ENCODE results near the gene LTN1. TPM values are rescaled to one million over a fixed set of nuclear protein-coding genes. Genes with fewer than 3 reads are reported as not detected.

LTN1 gene
- total RNA-seq, 2 donors from 2014 or later, result 33.0 to 42.3 TPM

GRCh38 chr21:28927130-28927529, 65.5 kb downstream of the LTN1 start:
- Mint-ChIP-seq H3K36me3 (ENCODE audit: low read depth) (peaks cover 84% of the 10 kb centered on the region), H3K4me1 (no peaks in the 10 kb centered on the region), H3K27ac (no peak overlapping the region), H3K4me3 (no peak overlapping the region), H3K9me3 (no peaks in the 10 kb centered on the region), H3K27me3 (no peaks in the 10 kb centered on the region)
- no peak for ATAC-seq (replicated peaks)

- H3K9me3 Mint-ChIP-seq, result no peaks in the 10 kb centered on the region
- H3K4me3 Mint-ChIP-seq, result no peak overlapping the region
- no peaks in the 10 kb centered on the region for H3K4me1 Mint-ChIP-seq
- peaks cover 50% of the 10 kb centered on the region for H3K36me3 Mint-ChIP-seq (ENCODE audit: low read depth)
- no peak overlapping the region for H3K27ac Mint-ChIP-seq
- no peaks in the 10 kb centered on the region for H3K27me3 Mint-ChIP-seq
- no peak for ATAC-seq (replicated peaks)
Measured at GRCh38 chr21:28923439-28923975, 69.2 kb downstream of the LTN1 start.

- H3K27ac Mint-ChIP-seq, result no peak overlapping the region
- ATAC-seq (replicated peaks), result no peak
Measured at GRCh38 chr21:28922368-28922767, 70.3 kb downstream of the LTN1 start.

GRCh38 chr21:28916150-28916893, 76.4 kb downstream of the LTN1 start:
- no peaks in the 10 kb centered on the region for H3K9me3 Mint-ChIP-seq
- H3K36me3 Mint-ChIP-seq (ENCODE audit: low read depth), result no peaks in the 10 kb centered on the region
- no peak overlapping the region for H3K4me3 Mint-ChIP-seq
- H3K27ac Mint-ChIP-seq, result no peak overlapping the region
- peaks cover 3% of the 10 kb centered on the region for H3K27me3 Mint-ChIP-seq
- no peaks in the 10 kb centered on the region for H3K4me1 Mint-ChIP-seq
- no peak for ATAC-seq (replicated peaks)

More at GRCh38 chr21:28922368-28922767, 70.3 kb downstream of the LTN1 start:
- Mint-ChIP-seq H3K27me3 (no peaks in the 10 kb centered on the region), H3K9me3 (no peaks in the 10 kb centered on the region), H3K4me3 (no peak overlapping the region), H3K36me3 (ENCODE audit: low read depth) (peaks cover 41% of the 10 kb centered on the region), H3K4me1 (no peaks in the 10 kb centered on the region)

GRCh38 chr21:28913071-28913470, 79.6 kb downstream of the LTN1 start:
- Mint-ChIP-seq H3K36me3 (ENCODE audit: low read depth) (no peaks in the 10 kb centered on the region), H3K4me1 (no peaks in the 10 kb centered on the region), H3K9me3 (no peaks in the 10 kb centered on the region), H3K27ac (no peak overlapping the region), H3K27me3 (peaks cover 3% of the 10 kb centered on the region), H3K4me3 (no peak overlapping the region)
- ATAC-seq (replicated peaks), result no peak

GRCh38 chr21:28910280-28910887, 82.3 kb downstream of the LTN1 start:
- no peaks in the 10 kb centered on the region for H3K4me1 Mint-ChIP-seq
- ATAC-seq (replicated peaks), result no peak
- H3K9me3 Mint-ChIP-seq, result no peaks in the 10 kb centered on the region
- no peak overlapping the region for H3K4me3 Mint-ChIP-seq
- no peak overlapping the region for H3K27ac Mint-ChIP-seq
- H3K27me3 Mint-ChIP-seq, result peaks cover 3% of the 10 kb centered on the region
- no peaks in the 10 kb centered on the region for H3K36me3 Mint-ChIP-seq (ENCODE audit: low read depth)

- H3K36me3 Mint-ChIP-seq (ENCODE audit: low read depth), result no peaks in the 10 kb centered on the region
- H3K27ac Mint-ChIP-seq, result no peak overlapping the region
- H3K4me3 Mint-ChIP-seq, result no peak overlapping the region
- no peak for ATAC-seq (replicated peaks)
- no peaks in the 10 kb centered on the region for H3K9me3 Mint-ChIP-seq
- H3K4me1 Mint-ChIP-seq, result no peaks in the 10 kb centered on the region
- peaks cover 3% of the 10 kb centered on the region for H3K27me3 Mint-ChIP-seq
Measured at GRCh38 chr21:28908351-28908750, 84.3 kb downstream of the LTN1 start.

GRCh38 chr21:28906841-28907240, 85.8 kb downstream of the LTN1 start:
- H3K4me1 Mint-ChIP-seq, result no peaks in the 10 kb centered on the region
- no peaks in the 10 kb centered on the region for H3K27me3 Mint-ChIP-seq
- no peak overlapping the region for H3K4me3 Mint-ChIP-seq
- ATAC-seq (replicated peaks), result no peak
- no peaks in the 10 kb centered on the region for H3K36me3 Mint-ChIP-seq (ENCODE audit: low read depth)
- H3K27ac Mint-ChIP-seq, result no peak overlapping the region
- no peaks in the 10 kb centered on the region for H3K9me3 Mint-ChIP-seq

GRCh38 chr21:28906236-28906635, 86.4 kb downstream of the LTN1 start:
- Mint-ChIP-seq H3K4me1 (no peaks in the 10 kb centered on the region), H3K4me3 (no peak overlapping the region), H3K27ac (no peak overlapping the region), H3K9me3 (no peaks in the 10 kb centered on the region), H3K27me3 (no peaks in the 10 kb centered on the region), H3K36me3 (ENCODE audit: low read depth) (no peaks in the 10 kb centered on the region)
- ATAC-seq (replicated peaks), result no peak

- no peaks in the 10 kb centered on the region for H3K36me3 Mint-ChIP-seq (ENCODE audit: low read depth)
- H3K27ac Mint-ChIP-seq, result no peak overlapping the region
- no peaks in the 10 kb centered on the region for H3K9me3 Mint-ChIP-seq
- no peak overlapping the region for H3K4me3 Mint-ChIP-seq
- H3K27me3 Mint-ChIP-seq, result no peaks in the 10 kb centered on the region
- no peaks in the 10 kb centered on the region for H3K4me1 Mint-ChIP-seq
- no peak for ATAC-seq (replicated peaks)
Measured at GRCh38 chr21:28904961-28905435, 87.7 kb downstream of the LTN1 start.

GRCh38 chr21:28903448-28903847, 89.2 kb downstream of the LTN1 start:
- Mint-ChIP-seq H3K4me1 (no peaks in the 10 kb centered on the region), H3K4me3 (no peak overlapping the region), H3K9me3 (no peaks in the 10 kb centered on the region), H3K27me3 (no peaks in the 10 kb centered on the region), H3K36me3 (ENCODE audit: low read depth) (no peaks in the 10 kb centered on the region), H3K27ac (no peak overlapping the region)
- no peak for ATAC-seq (replicated peaks)

GRCh38 chr21:28900481-28900880, 92.2 kb downstream of the LTN1 start:
- ATAC-seq (replicated peaks), result no peak
- H3K36me3 Mint-ChIP-seq (ENCODE audit: low read depth), result no peaks in the 10 kb centered on the region
- no peak overlapping the region for H3K27ac Mint-ChIP-seq
- peaks cover 3% of the 10 kb centered on the region for H3K27me3 Mint-ChIP-seq
- H3K9me3 Mint-ChIP-seq, result no peaks in the 10 kb centered on the region
- no peak overlapping the region for H3K4me3 Mint-ChIP-seq
- no peaks in the 10 kb centered on the region for H3K4me1 Mint-ChIP-seq

GRCh38 chr21:28899744-28900143, 92.9 kb downstream of the LTN1 start:
- Mint-ChIP-seq H3K4me3 (no peak overlapping the region), H3K27ac (no peak overlapping the region), H3K36me3 (ENCODE audit: low read depth) (no peaks in the 10 kb centered on the region), H3K27me3 (peaks cover 3% of the 10 kb centered on the region), H3K9me3 (no peaks in the 10 kb centered on the region), H3K4me1 (no peaks in the 10 kb centered on the region)
- ATAC-seq (replicated peaks), result peak; percentile 46

GRCh38 chr21:28899220-28899619, 93.5 kb downstream of the LTN1 start:
- Mint-ChIP-seq H3K27me3 (peaks cover 3% of the 10 kb centered on the region), H3K9me3 (no peaks in the 10 kb centered on the region), H3K4me3 (no peak overlapping the region), H3K4me1 (no peaks in the 10 kb centered on the region), H3K36me3 (ENCODE audit: low read depth) (no peaks in the 10 kb centered on the region), H3K27ac (no peak overlapping the region)
- no peak for ATAC-seq (replicated peaks)

GRCh38 chr21:28893687-28894086, 99.0 kb downstream of the LTN1 start:
- ATAC-seq (replicated peaks), result no peak
- Mint-ChIP-seq H3K4me1 (no peaks in the 10 kb centered on the region), H3K9me3 (no peaks in the 10 kb centered on the region), H3K27me3 (peaks cover 3% of the 10 kb centered on the region), H3K27ac (no peak overlapping the region), H3K4me3 (no peak overlapping the region), H3K36me3 (ENCODE audit: low read depth) (no peaks in the 10 kb centered on the region)

All from activated T-helper 17 cell treated with anti-CD3 and anti-CD28 coated beads, Interleukin-2, amount 50 U/mL, for 72 hours (primary cell).